ENCODE results near the gene ABCC5.

ABCC5 gene

DNA sequence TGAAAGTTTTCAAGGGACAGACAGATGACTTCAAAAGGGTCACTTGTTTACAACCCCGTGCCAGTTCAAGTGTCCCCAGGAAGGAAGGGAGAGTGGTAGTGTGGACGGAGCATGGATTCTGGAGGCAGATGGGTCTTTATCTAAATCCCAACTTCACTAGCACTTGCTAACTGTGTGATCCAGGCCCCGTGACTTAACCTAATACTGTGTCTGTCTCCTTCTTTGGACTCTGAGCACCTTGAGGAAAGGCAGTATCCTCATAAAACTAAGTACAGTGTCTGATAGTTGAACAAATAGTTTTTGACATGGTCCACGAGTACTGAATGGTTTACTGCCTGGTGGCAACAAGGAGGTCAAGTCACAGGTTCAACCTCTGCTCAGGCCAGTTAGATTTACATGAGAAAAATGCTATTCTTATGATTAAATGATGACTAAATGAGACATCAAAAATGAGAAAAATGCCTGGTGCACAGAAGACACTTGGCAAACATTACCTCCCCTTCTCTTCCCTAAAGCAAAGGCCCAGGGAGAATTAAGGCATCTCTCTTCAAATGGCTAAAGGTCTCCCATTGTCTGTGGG is 48.9 kb downstream of the ABCC5 start:
- FAIRE-seq = no peak

DNA sequence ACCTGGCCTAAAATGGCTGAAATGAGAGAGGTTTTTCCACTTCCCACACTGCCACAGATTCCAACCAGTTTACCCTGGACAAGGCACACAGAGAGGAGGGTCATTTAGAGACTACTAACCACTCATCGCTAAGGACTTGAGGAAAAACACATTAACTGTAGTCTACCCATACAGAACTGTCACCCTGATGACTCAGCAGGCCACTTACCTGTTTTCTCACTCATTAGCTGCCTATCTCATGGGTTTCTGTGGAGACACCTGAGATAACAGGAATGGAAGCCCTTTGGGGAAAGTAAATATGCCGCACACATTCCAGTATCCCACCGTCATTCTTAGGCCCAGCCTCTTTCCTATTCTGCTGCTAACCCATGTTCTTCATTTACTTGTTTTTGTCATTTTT is 50.0 kb downstream of the ABCC5 start:
- FAIRE-seq = no peak

DNA sequence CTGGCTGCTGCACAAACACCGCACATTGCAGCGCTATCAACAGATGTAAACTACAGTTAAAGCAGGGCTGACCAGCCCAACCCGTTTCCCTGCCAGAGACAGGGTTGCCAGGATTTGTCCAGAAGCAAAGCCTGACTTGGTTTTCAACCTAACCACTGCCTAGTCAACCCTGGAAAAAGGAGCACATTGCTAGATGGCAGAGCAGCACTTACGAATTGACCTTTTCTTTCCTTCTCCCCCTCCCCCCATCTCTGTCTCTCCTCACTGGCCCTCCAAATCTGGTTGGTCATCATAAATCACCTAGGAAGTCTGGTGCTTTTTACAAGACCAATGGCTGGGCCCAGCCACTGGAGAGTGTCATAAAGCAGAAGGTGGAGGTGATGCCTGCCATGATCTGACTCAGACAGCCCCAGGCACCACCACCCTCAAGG is 51.3 kb downstream of the ABCC5 start:
- no peak for FAIRE-seq

DNA sequence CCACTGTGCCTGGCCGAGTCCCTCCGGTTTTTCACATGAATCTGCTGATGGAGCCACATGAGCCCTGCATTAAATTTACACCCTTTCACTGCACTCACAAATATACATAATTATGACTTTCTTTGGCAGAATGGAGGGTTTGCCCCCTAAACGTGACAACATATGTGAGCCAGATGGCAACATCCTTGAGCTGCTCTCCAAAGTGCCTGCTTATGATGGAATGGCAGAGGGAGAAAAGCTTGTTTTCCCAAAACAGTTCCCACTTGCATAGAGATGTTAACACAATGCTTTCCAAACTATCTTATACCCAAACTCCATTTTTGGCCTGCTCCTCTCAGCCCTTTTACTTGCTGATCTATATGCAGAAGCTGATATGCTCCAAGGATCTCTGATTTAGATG is 54.9 kb downstream of the ABCC5 start:
- FAIRE-seq = no peak

DNA sequence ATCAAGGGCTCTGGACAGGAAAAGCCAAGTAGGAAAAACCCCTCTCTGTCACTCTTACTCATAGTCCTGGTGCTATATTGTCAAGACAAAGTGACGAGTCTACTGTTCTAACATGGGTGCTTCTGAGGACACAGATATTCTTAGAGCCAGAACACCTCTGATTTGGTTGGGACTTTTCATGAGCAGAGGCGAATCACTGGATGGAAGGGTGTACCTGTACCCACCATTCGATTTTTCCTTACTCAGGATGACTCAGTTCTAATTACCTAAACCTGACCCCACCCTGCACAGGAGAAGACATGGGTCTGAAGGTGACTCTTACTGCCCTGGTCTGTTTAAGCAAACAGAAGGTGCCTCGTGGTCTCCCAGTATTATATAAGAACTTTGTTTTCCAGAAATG is 58.5 kb downstream of the ABCC5 start:
- no peak for FAIRE-seq

DNA sequence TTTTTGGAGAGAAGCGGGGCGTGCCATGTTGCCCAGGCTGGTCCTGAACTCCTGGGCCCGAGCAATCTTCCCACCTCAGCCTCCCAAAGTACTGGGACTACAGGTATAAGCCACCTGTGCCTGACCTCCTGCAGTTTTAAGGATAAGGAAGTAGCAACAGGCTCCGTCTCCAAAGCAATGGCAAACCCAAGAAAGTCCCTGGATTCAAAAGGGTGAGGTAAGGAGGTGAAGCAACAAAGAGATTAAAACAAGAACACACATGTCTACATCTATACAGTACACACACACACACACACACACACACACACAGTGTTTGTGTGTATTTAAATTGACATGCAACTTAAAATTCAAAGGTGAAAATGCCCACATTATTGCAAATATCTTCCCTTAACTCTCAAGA is 58.9 kb downstream of the ABCC5 start:
- FAIRE-seq = no peak

DNA sequence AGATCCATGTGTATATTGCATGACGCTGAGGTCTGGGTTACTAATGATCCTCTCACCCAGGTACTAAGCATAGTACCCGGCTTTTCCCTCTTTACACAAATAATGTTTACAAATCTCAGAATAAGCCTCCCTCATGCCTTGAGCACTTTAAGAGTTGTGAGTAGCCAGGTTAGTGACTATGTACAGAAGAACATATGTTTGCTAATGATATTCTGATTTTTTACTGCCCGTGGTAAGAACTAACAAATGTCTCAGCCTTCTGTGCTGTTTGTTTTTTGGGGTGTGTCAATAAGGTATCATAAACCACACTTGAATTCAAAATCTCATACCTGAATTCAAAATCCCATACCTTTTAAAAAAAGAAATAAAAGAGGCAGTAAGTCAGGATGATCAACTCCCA is 59.5 kb downstream of the ABCC5 start:
- no peak for FAIRE-seq

DNA sequence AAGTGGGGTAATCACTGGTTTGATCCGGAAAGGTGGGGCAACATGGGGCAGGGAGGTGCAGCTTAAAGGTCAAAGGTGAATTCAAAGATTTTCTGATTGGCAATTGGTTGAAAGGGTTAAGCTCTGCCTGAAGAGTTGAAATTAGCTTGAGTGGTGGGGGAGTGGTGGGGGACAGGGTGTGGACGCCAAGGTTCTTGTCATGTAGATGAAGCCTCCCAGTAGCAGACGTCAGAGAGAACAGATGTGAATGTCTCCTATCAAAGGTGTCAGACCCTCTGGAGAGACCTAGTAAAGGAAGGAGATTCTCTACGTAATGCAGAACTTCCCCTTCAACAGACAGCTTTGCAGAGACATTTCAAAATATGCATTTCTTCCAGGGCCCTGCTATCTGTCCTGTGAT is 62.8 kb downstream of the ABCC5 start:
- no peak for FAIRE-seq

DNA sequence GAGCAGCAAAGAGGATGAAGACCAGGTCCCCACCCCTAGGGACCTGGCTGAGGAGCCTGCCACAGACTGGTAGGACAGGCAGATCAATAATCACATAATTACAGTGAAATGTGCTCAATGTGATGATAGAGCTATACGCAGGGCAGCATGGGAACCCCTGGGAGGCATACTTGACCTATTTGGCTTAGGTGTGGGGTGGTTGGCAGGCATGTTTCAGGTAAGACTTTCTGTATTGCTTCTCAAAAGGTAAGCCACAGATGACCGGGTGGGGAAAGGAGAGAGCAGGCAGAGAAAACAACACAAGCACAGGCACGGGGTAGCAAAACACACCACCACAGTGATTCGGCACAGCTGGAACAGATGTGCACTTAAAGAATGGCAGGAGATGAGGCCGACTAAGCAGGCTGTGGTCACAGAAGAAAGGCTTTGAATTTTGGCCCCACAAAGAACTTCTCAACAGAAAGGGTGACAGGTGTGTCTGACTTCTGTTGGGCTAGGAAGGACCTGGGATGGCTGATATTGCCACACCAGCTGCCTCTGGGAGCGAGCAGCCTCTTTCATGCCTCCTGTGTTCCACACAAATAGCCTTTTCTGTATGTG is 64.1 kb downstream of the ABCC5 start:
- FAIRE-seq = no peak

DNA sequence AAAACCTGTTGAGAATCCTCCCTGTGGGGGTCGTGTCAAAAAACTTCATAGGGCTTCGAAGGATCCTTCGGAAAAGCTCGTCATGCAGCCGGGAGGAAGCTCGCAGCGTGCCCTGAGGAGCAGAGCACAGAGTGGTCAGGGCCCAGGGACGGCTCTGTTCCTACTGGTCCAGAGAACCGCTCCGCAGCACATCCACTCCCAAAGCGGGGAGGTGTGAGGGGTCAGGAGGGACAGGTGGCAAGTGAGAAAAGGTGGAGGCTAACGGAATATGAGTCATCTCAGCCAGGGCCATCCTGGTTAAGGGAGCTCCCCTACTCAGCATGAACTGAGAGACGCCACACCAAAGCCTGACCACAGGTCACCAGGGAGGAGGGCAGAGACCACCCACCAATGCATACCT is 66.2 kb downstream of the ABCC5 start:
- no peak for FAIRE-seq

DNA sequence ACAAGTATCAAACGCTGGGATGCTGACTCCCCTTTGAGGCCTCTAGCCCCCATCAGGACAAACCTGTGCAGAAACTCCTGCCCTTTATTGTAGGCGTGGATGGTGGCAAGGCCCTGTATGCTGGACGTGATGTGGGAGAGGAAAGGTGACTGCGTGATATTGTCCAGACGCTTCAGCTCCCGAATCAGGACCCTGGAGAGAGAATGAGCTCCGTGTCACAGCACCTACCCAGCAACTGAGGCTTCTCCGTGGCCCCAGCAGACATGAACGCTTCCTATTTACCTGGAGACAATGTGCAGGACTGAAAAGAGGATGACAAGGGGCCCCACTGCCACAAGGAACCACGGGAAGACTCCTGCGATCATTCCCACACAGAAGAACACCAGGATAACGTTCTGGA is 68.0 kb downstream of the ABCC5 start:
- FAIRE-seq = no peak

DNA sequence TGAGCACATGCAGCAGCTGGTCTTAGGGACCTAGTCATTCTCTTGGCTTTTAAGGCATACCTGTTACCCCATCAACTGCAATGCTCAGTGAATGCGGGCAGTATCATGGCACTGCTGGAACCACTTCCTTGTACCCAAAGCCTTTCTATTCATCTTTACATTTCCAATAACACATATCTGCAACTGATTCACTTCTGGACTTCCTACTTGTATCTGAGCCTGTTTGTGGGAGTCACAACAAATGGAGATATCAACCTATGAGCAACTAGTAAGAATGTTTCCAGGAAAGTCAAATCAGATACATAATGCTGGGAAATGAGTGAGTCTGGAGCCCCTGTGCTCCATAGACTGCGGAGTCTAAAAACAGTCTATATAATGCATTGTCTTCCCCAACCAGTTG is 71.6 kb downstream of the ABCC5 start:
- FAIRE-seq = no peak

DNA sequence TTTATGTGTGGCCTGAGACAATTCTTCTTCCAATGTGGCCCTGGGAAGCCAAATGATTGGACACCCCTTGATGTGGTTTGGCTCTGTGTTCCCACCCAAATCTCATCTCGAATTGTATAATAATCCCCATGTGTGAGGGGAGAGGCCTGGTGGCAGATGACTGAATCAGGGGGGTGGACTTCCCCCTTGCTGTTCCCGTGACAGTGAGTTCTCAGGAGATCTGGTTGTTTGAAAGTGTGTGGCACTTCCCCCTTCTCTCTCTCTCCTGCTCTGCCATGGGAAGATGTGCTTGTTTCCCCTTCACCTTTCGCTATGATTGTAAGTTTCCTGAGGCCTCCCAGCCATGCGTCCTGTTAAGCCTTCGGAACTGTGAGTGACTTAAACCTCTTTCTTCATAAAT is 72.9 kb downstream of the ABCC5 start:
- no peak for FAIRE-seq

DNA sequence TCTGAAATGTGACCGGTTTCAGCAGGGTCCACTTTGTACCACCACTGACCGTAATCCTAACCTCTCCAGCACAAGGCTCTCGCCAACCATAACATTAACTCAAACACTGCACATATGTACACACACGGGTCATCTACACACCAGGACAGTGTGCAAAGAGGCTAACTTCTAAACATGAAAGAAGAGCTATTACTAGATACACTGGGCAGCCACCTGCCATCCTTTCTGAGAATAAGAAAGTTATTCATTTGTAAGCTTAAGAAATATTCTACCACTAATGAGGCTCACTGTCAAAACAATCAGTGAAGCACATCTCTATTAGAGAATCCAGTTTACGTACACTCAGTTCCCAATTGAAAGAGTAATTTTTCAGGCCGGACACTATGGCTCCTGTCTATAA is 73.9 kb downstream of the ABCC5 start:
- FAIRE-seq = no peak

DNA sequence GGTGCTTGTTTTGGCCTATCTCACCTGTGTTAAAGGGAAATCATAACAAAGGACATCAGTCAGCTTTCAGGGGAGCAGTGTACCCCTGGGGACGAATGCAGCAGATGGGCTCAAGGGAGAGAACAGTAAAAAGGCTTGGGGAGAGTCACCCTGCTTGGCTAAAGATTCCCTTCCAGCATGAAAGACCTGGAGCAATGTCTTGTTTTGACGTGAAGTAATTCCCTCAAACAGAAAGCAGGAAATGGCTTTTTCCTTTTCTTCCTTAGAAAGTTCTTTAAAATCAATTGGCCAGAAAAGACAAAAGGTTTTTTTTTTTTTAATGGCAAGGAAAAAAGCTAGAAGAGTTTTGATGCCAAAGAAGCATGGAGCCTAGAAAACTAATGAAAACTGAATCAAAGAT is 76.5 kb downstream of the ABCC5 start:
- no peak for FAIRE-seq

DNA sequence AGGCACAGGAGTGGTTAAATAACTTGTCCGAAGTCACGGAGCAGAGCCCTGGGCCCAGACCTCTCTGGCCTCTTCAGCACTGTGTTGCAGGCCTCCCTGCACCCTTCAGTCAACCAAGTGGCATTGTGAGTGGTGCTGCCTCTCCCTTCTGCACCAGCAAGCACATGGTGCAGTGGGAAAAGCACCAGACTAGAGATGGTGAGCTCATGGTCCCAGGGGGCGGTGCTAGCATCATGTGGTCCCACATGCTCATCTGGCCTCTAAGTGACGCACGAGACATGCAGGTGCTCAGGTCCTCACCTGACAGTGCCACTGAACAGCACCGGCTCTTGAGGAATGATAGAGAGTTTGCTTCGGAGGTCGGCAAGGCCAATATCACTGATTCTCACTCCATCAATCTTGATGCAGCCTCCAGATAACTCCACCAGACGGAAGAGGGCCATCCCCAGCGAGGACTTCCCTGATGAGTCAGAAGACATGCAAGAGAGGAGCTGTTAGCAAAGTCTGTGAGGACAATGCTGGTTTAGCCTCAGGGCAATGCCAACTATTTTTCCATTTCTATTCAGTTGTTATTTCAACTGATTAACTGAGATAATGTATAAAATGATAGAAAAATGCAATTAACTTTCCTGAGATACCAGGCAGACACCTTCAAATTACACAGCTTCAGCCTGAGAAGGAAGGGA is 79.9 kb downstream of the ABCC5 start:
- FAIRE-seq = no peak

DNA sequence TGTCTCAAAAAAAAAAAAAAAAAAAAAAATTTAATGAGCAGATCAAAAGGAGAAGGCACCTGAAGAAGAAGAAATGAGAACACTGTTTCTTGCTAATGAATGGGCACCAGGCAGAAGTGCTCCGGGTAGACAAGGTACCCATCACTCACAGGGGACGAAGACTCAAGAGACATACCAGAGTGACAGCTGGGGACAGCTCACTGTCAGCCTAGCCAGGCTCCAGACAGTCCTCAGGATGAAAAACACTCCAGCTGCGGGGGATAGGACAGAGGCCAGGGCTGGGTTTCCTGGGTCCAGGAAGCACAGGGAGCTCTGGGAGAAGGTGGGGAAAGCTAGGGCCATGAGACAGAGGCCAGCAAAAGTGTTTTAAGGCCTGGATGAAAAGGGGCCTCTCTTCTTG is 84.5 kb downstream of the ABCC5 start:
- no peak for FAIRE-seq

DNA sequence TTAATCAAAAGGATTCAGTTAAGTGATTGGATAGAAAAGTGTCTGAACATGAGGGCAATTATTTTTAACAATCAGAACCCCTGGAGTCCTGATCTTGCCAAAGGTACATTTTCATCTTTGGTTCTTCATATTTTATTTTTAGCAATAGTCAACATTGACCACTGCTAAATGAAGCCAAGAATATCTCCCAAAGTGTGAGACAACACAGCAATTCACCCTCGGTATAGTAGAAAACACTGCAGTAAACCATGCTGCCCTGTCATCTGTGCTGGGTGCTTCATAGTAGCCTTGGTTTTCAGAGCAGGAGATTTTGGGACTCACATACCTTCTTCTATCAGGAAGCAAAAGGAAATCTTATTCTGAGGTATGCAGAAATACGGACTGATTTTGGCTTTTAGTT is 85.8 kb downstream of the ABCC5 start:
- FAIRE-seq = no peak

DNA sequence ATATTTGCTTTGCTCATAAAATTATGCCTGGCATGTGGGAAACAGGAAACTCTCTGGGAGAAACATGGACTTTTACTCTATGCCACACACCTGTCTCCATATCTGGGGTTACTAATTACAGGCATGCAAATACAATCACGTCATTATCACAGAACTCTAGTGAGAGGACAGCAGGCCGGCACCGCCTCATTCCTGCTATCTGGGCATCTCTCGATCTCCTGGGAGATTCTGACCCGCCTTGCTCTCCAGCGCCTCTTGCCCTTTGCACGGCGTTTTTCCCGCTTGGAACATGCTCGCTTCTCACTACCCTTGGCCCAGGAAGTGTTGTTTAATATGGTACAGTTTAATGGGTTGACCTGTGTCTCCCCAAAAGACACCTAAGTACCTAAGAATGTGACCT is 87.6 kb downstream of the ABCC5 start:
- no peak for FAIRE-seq

DNA sequence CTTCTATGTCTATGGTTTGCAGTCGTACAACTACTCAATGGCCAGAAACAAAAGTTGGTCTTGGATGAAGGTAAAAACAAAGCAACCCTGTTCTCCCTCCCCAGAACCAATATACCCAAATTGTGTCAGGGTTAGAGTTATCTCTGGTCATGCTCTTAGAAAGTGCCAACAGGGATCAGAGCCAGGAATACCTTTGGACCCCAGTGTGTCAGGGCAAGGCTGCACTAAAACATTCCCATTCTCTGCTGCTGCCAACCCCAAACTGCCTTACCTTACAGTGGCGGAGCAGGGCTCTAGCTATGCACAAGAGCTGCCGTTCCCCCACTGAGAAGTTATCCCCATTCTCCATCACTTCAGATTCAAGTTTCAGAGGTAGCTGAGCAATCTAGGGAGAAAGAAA is 90.6 kb downstream of the ABCC5 start:
- FAIRE-seq = no peak

DNA sequence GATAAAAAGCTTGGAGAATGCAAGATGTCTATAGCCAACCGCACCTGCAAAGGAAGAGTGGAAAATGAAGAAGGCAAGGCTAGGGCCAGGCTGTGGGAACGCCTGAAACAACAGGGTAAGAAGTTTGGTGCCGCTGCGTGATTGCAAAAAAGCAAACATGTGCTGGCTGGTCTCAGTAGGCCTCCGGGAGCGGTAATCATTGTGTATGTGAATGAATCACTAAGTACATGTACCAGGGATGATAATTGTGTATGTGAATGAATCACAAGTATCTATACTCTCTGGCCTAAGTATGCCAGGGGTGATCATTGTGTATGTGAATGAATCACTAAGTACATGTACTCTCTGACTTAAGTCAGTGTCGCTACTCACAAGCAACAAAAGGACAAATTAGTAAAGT is 92.7 kb downstream of the ABCC5 start:
- no peak for FAIRE-seq

DNA sequence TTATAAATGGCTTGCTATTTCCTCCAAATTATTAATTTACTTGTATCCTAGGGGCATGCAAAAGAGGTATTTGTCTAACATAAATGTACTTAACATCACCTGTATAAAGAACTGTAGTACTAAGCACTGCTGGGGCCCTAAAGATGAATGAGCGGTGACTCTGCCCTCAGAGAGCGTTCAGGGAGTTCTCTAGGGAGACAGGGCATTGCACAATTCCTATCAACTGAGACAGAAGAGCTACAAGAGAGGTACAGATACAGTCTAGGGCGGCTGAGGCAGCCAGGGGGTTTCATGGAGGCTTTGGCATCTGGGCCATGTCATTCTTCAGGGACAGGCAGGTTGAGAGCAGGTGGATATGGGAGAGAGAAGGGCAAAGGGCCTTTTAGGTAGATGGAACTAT is 93.1 kb downstream of the ABCC5 start:
- FAIRE-seq = no peak

DNA sequence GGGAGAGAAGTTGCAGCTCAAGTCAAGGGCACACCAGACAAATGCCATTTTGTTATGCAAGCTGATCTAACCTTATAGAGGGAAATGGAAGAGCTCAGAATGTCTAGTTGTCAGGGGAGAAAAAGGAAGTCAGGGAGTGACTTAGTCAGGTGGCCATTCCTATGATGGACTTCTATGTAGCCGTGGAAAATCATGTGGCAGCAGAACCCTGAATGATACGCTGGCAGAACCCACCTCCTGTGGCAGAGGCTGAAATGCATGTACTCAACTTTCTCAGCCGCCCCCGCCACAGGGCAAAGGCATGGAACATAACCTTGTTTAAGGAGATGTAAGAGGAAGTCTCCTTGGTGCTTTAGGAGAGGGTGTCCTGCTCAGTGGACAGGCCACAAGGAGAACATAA is 95.3 kb downstream of the ABCC5 start:
- FAIRE-seq = no peak

DNA sequence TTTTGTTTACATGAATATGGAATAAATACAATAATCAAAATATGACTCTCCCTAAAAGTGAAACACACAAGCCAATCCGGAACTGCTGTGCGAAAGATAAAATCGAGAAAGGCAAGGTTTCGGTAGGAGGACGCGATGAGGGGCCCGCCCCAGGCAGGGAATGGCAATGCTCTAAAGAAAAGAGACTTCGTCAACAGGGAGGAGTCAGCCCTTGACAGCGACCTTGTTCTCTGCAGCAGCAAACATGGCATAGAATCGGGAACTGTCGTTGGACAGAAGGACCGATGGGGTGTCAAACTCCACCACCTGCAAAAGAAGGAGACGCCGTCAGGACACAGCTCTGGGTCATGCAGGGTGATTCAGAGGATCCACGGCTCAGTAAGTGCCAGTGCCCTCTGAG is 96.6 kb downstream of the ABCC5 start:
- FAIRE-seq = no peak

DNA sequence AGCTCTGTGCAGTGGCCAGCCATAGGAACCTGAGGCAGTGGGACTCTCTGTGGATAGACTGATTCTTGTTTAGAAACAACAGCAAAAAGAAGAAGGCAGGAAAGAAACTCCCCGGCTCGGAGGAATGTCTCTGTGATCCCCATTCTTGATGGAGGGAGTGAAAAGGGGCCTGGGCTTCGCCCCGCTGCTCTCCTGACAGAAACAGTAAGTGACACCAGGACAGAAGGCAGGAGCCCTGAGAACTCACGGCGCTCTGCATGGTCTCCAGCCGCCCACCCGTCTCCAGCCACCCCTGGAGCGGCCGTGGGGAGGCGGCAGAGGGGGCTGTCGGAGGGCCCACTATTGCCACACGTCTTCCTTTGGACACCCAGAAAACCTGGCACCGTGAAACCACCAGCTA is 97.3 kb downstream of the ABCC5 start:
- FAIRE-seq = no peak

Measured in endometrium (tissue), 2 donors.